H1 (cell line): ENCODE data around the gene SLC25A21. TPM values are rescaled to one million over a fixed set of nuclear protein-coding genes. Genes with fewer than 3 reads are reported as not detected.

ENCODE experiments used
- CTCF ChIA-PET: fragments of 300-600 bp; sonication (Branson Sonifier 250); formaldehyde crosslinking; loops from one replicate; lab custom pipeline; 2021; ENCODE audit not compliant: partially characterized antibody; lab: Charles Lee
- POLR2A ChIA-PET: fragments of 300-600 bp; sonication (Branson Sonifier 250); formaldehyde crosslinking; loops from one replicate; lab custom pipeline; 2021; ENCODE audit warnings: inconsistent platforms; ENCODE audit not compliant: partially characterized antibody; lab: Charles Lee
- DNase-seq, 2 experiments: peaks; one replicate each; pipeline versions ENCODE4 v3.0.0 to v3.0.0-alpha.2; 2010 to 2022; ENCODE audit warnings: low spot score in 2 of 2, low read depth in 1 of 2, mixed read lengths in 1 of 2
- FAIRE-seq: peaks from 2 replicates; lab custom pipeline; 2011; peaks lifted over from hg19 to GRCh38; lab: Jason Lieb, UNC
- H2AFZ ChIP-seq: 2 replicates; pipeline ENCODE4 v1.8.1; 2012; ENCODE audit warnings: low read length, inconsistent platforms
- H2AK5ac ChIP-seq: 2 replicates; pipeline ENCODE4 v1.6.1; 2013; ENCODE audit warnings: low read depth, low read length
- H2BK120ac ChIP-seq: replicated peaks from 2 replicates; pipeline ENCODE3; 2013; ENCODE audit warnings: low read depth, low read length, inconsistent platforms
- H2BK12ac ChIP-seq: 2 replicates; pipeline ENCODE4 v1.6.1; 2013; ENCODE audit warnings: low read depth, low read length
- H2BK15ac ChIP-seq: 2 replicates; pipeline ENCODE4 v1.6.1; 2013; ENCODE audit warnings: low read length
- H2BK20ac ChIP-seq: 2 replicates; pipeline ENCODE4 v1.6.1; 2013; ENCODE audit warnings: low read length
- H2BK5ac ChIP-seq: 2 replicates; pipeline ENCODE4 v1.6.1; 2013; ENCODE audit warnings: low read depth, low read length
- H3K14ac ChIP-seq: 2 replicates; pipeline ENCODE4 v1.6.1; 2013; ENCODE audit warnings: inconsistent platforms; ENCODE audit not compliant: insufficient read length
- H3K18ac ChIP-seq: 2 replicates; pipeline ENCODE4 v1.6.1; 2013; ENCODE audit warnings: low read length; ENCODE audit errors: extremely low read depth
- H3K23ac ChIP-seq: 2 replicates; pipeline ENCODE4 v1.6.1; 2013; ENCODE audit warnings: inconsistent platforms; ENCODE audit not compliant: insufficient read length
- H3K23me2 ChIP-seq: 2 replicates; pipeline ENCODE4 v1.6.1; 2013; ENCODE audit warnings: low read depth, low read length
- H3K27ac ChIP-seq: 2 replicates; pipeline ENCODE4 v1.6.1; 2011; ENCODE audit warnings: low read depth, low read length, inconsistent platforms
- H3K27me3 ChIP-seq, 4 experiments: replicated peaks in 1 of 4; 1 replicate in 1 of 4; 2 replicates in 3 of 4; pipeline versions ENCODE4 v1.6.1 to v1.8.1; 2011 to 2013; ENCODE audit warnings: low read length in 3 of 4, mild to moderate bottlenecking in 3 of 4, inconsistent platforms in 2 of 4, mixed read lengths in 2 of 4, moderate library complexity in 1 of 4; ENCODE audit not compliant: control insufficient read depth in 3 of 4, insufficient read depth in 3 of 4; ENCODE audit errors: extremely low read depth in 1 of 4
- H3K36me3 ChIP-seq, 4 experiments: 2 replicates each; pipeline versions ENCODE4 v1.6.1 to v1.8.1; 2011 to 2013; ENCODE audit warnings: mild to moderate bottlenecking in 4 of 4, low read length in 3 of 4, moderate library complexity in 2 of 4, control low read depth in 1 of 4, inconsistent platforms in 1 of 4; ENCODE audit not compliant: insufficient read depth in 4 of 4, control insufficient read depth in 2 of 4
- H3K4ac ChIP-seq: replicated peaks from 2 replicates; pipeline ENCODE3; 2013; ENCODE audit warnings: low read length, low read depth, mixed read lengths, inconsistent platforms; ENCODE audit not compliant: insufficient read length
- H3K4me1 ChIP-seq, 4 experiments: replicated peaks in 1 of 4; 1 replicate in 1 of 4; 2 replicates in 3 of 4; pipeline versions ENCODE4 v1.6.1 to v1.8.1; 2011 to 2013; ENCODE audit warnings: low read length in 3 of 4, inconsistent platforms in 2 of 4, mixed read lengths in 1 of 4; ENCODE audit not compliant: insufficient read depth in 4 of 4, control insufficient read depth in 3 of 4
- H3K4me2 ChIP-seq, 2 experiments: 2 replicates each; pipeline versions ENCODE4 v1.6.1 to v1.8.1; 2011 to 2013; ENCODE audit warnings: low read depth in 2 of 2, low read length in 2 of 2, control low read depth in 1 of 2, inconsistent platforms in 1 of 2, mild to moderate bottlenecking in 1 of 2; ENCODE audit not compliant: insufficient read depth in 1 of 2
- H3K4me3 ChIP-seq, 4 experiments: fragments of 200-600, 300-600 bp in 1 of 4; sonication (generic), shearing (Covaris generic), sonication (Bioruptor Twin) in 1 of 4; 2 replicates each; pipeline versions ENCODE4 v1.5.1 to v1.8.1; 2011 to 2016; ENCODE audit warnings: low read length in 4 of 4, low read depth in 3 of 4, control low read depth in 2 of 4, inconsistent platforms in 2 of 4, mild to moderate bottlenecking in 2 of 4, mixed read lengths in 1 of 4, moderate library complexity in 1 of 4; ENCODE audit not compliant: insufficient read depth in 2 of 4; ENCODE audit errors: extremely low read depth in 1 of 4
- H3K56ac ChIP-seq: replicated peaks from 2 replicates; pipeline ENCODE3; 2013; ENCODE audit warnings: low read depth, mild to moderate bottlenecking, mixed read lengths, low read length, inconsistent platforms; ENCODE audit not compliant: insufficient read length
- H3K79me1 ChIP-seq: 2 replicates; pipeline ENCODE4 v1.6.1; 2013; ENCODE audit warnings: low read depth, low read length, control low read depth
- H3K79me2 ChIP-seq, 2 experiments: 2 replicates each; pipeline versions ENCODE4 v1.6.1 to v1.8.1; 2012 to 2013; ENCODE audit warnings: low read length in 2 of 2, mild to moderate bottlenecking in 2 of 2, inconsistent platforms in 1 of 2; ENCODE audit not compliant: insufficient read depth in 2 of 2, control insufficient read depth in 1 of 2
- H3K9ac ChIP-seq, 4 experiments: replicated peaks in 1 of 4; 1 replicate in 1 of 4; 2 replicates in 3 of 4; pipeline versions ENCODE4 v1.6.1 to v1.8.1; 2011 to 2013; ENCODE audit warnings: low read depth in 3 of 4, low read length in 3 of 4, control low read depth in 2 of 4, mild to moderate bottlenecking in 2 of 4, moderate library complexity in 2 of 4, inconsistent platforms in 1 of 4; ENCODE audit errors: extremely low read depth in 1 of 4
- H3K9me3 ChIP-seq, 2 experiments: 2 replicates each; pipeline versions ENCODE4 v1.6.1 to v1.8.1; 2012 to 2013; ENCODE audit warnings: mild to moderate bottlenecking in 2 of 2, moderate library complexity in 2 of 2, control low read depth in 1 of 2, inconsistent platforms in 1 of 2, low read depth in 1 of 2, low read length in 1 of 2, mixed read lengths in 1 of 2; ENCODE audit not compliant: insufficient read depth in 2 of 2
- H4K20me1 ChIP-seq, 2 experiments: replicated peaks in 1 of 2; 2 replicates each; pipeline versions ENCODE3 to v1.8.1; 2011 to 2013; ENCODE audit warnings: inconsistent platforms in 2 of 2, low read length in 2 of 2, mild to moderate bottlenecking in 1 of 2; ENCODE audit not compliant: insufficient read depth in 2 of 2, control insufficient read depth in 1 of 2
- H4K5ac ChIP-seq: 2 replicates; pipeline ENCODE4 v1.6.1; 2013; ENCODE audit warnings: low read length, low read depth, mixed read lengths, inconsistent platforms; ENCODE audit not compliant: insufficient read length
- H4K8ac ChIP-seq: 2 replicates; pipeline ENCODE4 v1.8.0; 2013; ENCODE audit warnings: mild to moderate bottlenecking, moderate library complexity, low read length, inconsistent platforms; ENCODE audit not compliant: insufficient read depth; ENCODE audit errors: extremely low read depth
- H4K91ac ChIP-seq: replicated peaks from 2 replicates; pipeline ENCODE3; 2013; ENCODE audit warnings: low read length, mixed read lengths, inconsistent platforms; ENCODE audit not compliant: insufficient read length
- ATF3 ChIP-seq: IDR thresholded peaks from 2 replicates; pipeline ENCODE4 v1.6.1; 2011; ENCODE audit warnings: low read depth, mild to moderate bottlenecking, low read length; ENCODE audit not compliant: insufficient read depth
- BRCA1 ChIP-seq: IDR thresholded peaks from 2 replicates; pipeline ENCODE4 v1.6.1; 2012; ENCODE audit warnings: low read depth, low read length, improper control_type of control experiment
- RXRA ChIP-seq: IDR thresholded peaks from 2 replicates; pipeline ENCODE4 v1.6.1; 2011; ENCODE audit warnings: low read depth, mild to moderate bottlenecking, low read length, moderate library complexity; ENCODE audit not compliant: insufficient read depth
- SP2 ChIP-seq: IDR thresholded peaks from 2 replicates; pipeline ENCODE4 v1.6.1; 2012; ENCODE audit warnings: mild to moderate bottlenecking, low read length, inconsistent platforms
- SP4 ChIP-seq: IDR thresholded peaks from 2 replicates; pipeline ENCODE4 v1.6.1; 2012; ENCODE audit warnings: low read length, inconsistent platforms
- SRF ChIP-seq: IDR thresholded peaks from 2 replicates; pipeline ENCODE4 v1.6.1; 2011; ENCODE audit warnings: mild to moderate bottlenecking, low read depth, low read length, moderate library complexity
- WGBS, 2 experiments: shearing (Covaris generic) in 1 of 2; methylation state at CpG; one replicate each; pipeline versions ENCODE4 v1.1.6 to v1.1.7; 2013 to 2015; ENCODE audit warnings: low lambda C conversion rate in 2 of 2, mixed read lengths in 2 of 2, inconsistent platforms in 1 of 2, low coverage in 1 of 2, missing lambda C conversion rate in 1 of 2; ENCODE audit not compliant: insufficient replicate concordance in 2 of 2, insufficient coverage in 1 of 2, insufficient read length in 1 of 2; ENCODE audit errors: extremely low coverage in 1 of 2, missing lambda C conversion rate in 1 of 2; 5-methylcytosine and 5-hydroxymethylcytosine counted together
- polyA plus RNA-seq, 7 experiments: library from polyadenylated mRNA; depleted of rRNA in 3 of 7; stranded (reverse) in 5 of 7; unstranded in 2 of 7; fragments of >200 nt in 5 of 7; fragments of 200-250 nt in 2 of 7; gene quantifications; 1 replicate in 5 of 7; 2 replicates in 1 of 7; 4 replicates in 1 of 7; pipeline versions ENCODE4 v1.2.1 to v1.2.3, GENCODE V29; 2011 to 2013; ENCODE audit warnings: missing spikeins in 2 of 7, mixed read lengths in 2 of 7
- total RNA-seq: library from RNA; stranded (reverse); fragmentation: NEBNext Ultra II Directional; extraction: Animal tissue kit (Norgen Biotek cat#: 25700); gene quantifications from 2 replicates; pipeline ENCODE4 v1.2.1, GENCODE V29; 2021
- TF ChIP-seq, protein P1 (sequence below): IDR thresholded peaks from 2 replicates; pipeline ENCODE4 v1.6.1; 2011; ENCODE audit warnings: low read length, improper control_type of control experiment
- TF ChIP-seq, protein P2 (sequence below), 3 experiments: IDR thresholded peaks; 1 replicate in 2 of 3; 2 replicates in 1 of 3; pipeline versions ENCODE4 v1.5.1 to v1.6.1; 2011; ENCODE audit warnings: low read length in 3 of 3, mild to moderate bottlenecking in 3 of 3, inconsistent platforms in 2 of 3, low read depth in 1 of 3, moderate library complexity in 1 of 3; ENCODE audit not compliant: insufficient read depth in 1 of 3; ENCODE audit errors: control extremely low read depth in 1 of 3

Gene SLC25A21
- total and polyA plus RNA-seq, 2 of the 8 experiments (the other 6 are each of a cell fraction or from before 2014, with no cell fraction given): 6.9 to 15.7 TPM

DNA sequence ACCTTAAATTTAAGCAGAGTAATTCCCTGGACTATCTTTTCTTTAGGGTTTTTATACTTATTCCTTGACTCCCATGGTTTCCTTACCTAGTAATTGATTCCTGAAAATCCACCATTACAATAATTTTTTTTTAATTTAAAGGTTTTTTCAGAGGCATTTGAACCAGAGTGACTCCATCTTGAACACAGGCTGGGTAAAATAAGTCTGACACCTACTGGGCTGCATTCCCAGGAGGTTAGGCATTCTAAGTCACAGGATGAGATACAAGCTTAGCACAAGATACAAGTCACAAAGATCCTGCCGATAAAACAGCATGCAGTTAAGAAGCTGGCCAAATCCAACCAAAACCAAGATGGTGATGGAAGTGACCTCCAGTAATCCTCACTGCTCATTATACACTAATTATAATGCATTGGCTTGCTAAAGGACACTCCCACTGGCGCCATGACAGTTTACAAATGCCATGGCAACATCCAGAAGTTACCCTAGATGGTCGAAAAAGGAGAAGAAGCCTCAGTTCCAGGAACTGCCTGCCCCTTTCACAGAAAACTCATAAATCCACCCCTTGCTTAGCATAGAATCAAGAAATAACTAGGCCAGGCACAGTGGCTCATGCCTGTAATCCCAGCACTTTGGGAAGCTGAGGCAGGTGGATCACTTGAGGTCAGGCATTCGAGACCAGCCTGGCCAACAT is 53.6 kb downstream of the SLC25A21 start:
- Histone ChIP-seq H3K9me3 (no peaks in the 10 kb centered on the region; a peak in 1 of 4 replicates), H3K4me2 (no peak overlapping the region), H2BK20ac (no peak overlapping the region), H3K27ac (no peak overlapping the region), H2BK5ac (no peak overlapping the region), H4K8ac (no peak overlapping the region), H3K4me3 (no peak overlapping the region), H3K4ac (no peak overlapping the region), H2BK120ac (no peak overlapping the region), H3K14ac (no peak overlapping the region), H3K18ac (no peak overlapping the region), H2AFZ (no peak overlapping the region), H4K20me1 (no peaks in the 10 kb centered on the region), H3K79me2 (no peaks in the 10 kb centered on the region), H3K56ac (no peak overlapping the region), H3K9ac (no peak overlapping the region), H3K79me1 (no peaks in the 10 kb centered on the region), H2BK12ac (no peak overlapping the region), H3K4me1 (peaks cover 0 to 3% (median under 1%) of the 10 kb centered on the region in 4 experiments; a peak in 2 of 7 replicates), H3K23ac (no peak overlapping the region), H2AK5ac (no peak overlapping the region), H3K27me3 (no peaks in the 10 kb centered on the region), H2BK15ac (no peak overlapping the region), H3K23me2 (no peaks in the 10 kb centered on the region; the same call in 1 of the 2 replicates), H4K91ac (no peak overlapping the region), H4K5ac (no peak overlapping the region), H3K36me3 (no peaks in the 10 kb centered on the region)
- ChIA-PET CTCF (interaction anchor here (0.9 to 2.1 kb wide), 5 partner anchors 10 to 594 kb away, joined by 3 to 9 read pairs (median 6); no protein-coding TSS in a partner anchor), POLR2A (no interaction called here)
- DNase-seq: no peak
- TF ChIP-seq, protein P1, sequence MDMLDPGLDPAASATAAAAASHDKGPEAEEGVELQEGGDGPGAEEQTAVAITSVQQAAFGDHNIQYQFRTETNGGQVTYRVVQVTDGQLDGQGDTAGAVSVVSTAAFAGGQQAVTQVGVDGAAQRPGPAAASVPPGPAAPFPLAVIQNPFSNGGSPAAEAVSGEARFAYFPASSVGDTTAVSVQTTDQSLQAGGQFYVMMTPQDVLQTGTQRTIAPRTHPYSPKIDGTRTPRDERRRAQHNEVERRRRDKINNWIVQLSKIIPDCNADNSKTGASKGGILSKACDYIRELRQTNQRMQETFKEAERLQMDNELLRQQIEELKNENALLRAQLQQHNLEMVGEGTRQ: no peak
- no peak for TF ChIP-seq SRF
- TF ChIP-seq SP4: no peak
- TF ChIP-seq SP2: no peak
- TF ChIP-seq, protein P2, sequence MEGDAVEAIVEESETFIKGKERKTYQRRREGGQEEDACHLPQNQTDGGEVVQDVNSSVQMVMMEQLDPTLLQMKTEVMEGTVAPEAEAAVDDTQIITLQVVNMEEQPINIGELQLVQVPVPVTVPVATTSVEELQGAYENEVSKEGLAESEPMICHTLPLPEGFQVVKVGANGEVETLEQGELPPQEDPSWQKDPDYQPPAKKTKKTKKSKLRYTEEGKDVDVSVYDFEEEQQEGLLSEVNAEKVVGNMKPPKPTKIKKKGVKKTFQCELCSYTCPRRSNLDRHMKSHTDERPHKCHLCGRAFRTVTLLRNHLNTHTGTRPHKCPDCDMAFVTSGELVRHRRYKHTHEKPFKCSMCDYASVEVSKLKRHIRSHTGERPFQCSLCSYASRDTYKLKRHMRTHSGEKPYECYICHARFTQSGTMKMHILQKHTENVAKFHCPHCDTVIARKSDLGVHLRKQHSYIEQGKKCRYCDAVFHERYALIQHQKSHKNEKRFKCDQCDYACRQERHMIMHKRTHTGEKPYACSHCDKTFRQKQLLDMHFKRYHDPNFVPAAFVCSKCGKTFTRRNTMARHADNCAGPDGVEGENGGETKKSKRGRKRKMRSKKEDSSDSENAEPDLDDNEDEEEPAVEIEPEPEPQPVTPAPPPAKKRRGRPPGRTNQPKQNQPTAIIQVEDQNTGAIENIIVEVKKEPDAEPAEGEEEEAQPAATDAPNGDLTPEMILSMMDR (IDR thresholded peaks at IDR 0.05; ENCODE audit: control extremely low read depth in 1 of 3, insufficient read depth in 1 of 3, low read depth in 1 of 3, low read length in 3 of 3): no peak
- TF ChIP-seq ATF3: no peak
- no peak for TF ChIP-seq RXRA
- TF ChIP-seq BRCA1: no peak
- FAIRE-seq: no peak
- WGBS, 2 experiments: 96% methylated on average over 4 of the region's 4 CpGs; no CpG with 5 or more reads in 1 of the 2 experiments
